NB4 (cell line): ENCODE measurements around the gene TLE5.
A peak's percentile ranks its signal among the peaks of the same experiment; 100 is the strongest.

Source experiments
- DNase-seq: peaks from one replicate; pipeline ENCODE4 v3.0.0; 2010; ENCODE audit warnings: low read depth
- H3K4me3 ChIP-seq: one replicate; pipeline ENCODE4 v1.5.1; 2011; ENCODE audit warnings: mild to moderate bottlenecking, low read depth, low read length, moderate library complexity
- CTCF ChIP-seq: IDR thresholded peaks from one replicate; pipeline ENCODE4 v1.5.1; 2012; ENCODE audit warnings: low read depth, low read length
- MAX ChIP-seq: IDR thresholded peaks from 2 replicates; pipeline ENCODE4 v1.6.1; 2011; ENCODE audit warnings: low read depth, low read length
- MYC ChIP-seq: IDR thresholded peaks from 2 replicates; pipeline ENCODE4 v1.6.1; 2011; ENCODE audit warnings: low read depth, low read length
- POLR2A ChIP-seq: IDR thresholded peaks from 2 replicates; pipeline ENCODE4 v1.6.1; 2011; ENCODE audit warnings: mild to moderate bottlenecking; ENCODE audit not compliant: insufficient read length; ENCODE audit errors: extremely low read depth

Gene TLE5

GRCh38 chr19:3075605-3076431 lies 13.5 kb upstream of the TLE5 start:
- peak; percentile 48; the same call in 1 of the 2 replicates for TF ChIP-seq MYC
- TF ChIP-seq CTCF: peak; percentile 61
- TF ChIP-seq MAX: peak; percentile 69
- no peak for TF ChIP-seq POLR2A
- no peak overlapping the region for H3K4me3 ChIP-seq
- DNase-seq: peak; percentile 45

- H3K4me3 ChIP-seq: no peak overlapping the region
- no peak for TF ChIP-seq CTCF
- no peak for TF ChIP-seq MYC
- no peak for TF ChIP-seq MAX
- TF ChIP-seq POLR2A: no peak
- no peak for DNase-seq
Measured at GRCh38 chr19:3073931-3074595, 11.8 kb upstream of the TLE5 start.

GRCh38 chr19:3073159-3073563 lies 10.9 kb upstream of the TLE5 start:
- peak; percentile 35 for DNase-seq
- TF ChIP-seq MYC: no peak
- TF ChIP-seq CTCF: no peak
- TF ChIP-seq POLR2A: no peak
- no peak for TF ChIP-seq MAX
- no peak overlapping the region for H3K4me3 ChIP-seq

- TF ChIP-seq MAX: no peak
- TF ChIP-seq POLR2A: no peak
- no peak for TF ChIP-seq CTCF
- no peak for TF ChIP-seq MYC
- no peak overlapping the region for H3K4me3 ChIP-seq
- DNase-seq: no peak
Measured at GRCh38 chr19:3071768-3072167, 9.5 kb upstream of the TLE5 start.

GRCh38 chr19:3068071-3068470 lies 5.8 kb upstream of the TLE5 start:
- no peak overlapping the region for H3K4me3 ChIP-seq
- TF ChIP-seq CTCF (no peak), POLR2A (no peak), MYC (no peak), MAX (no peak)
- DNase-seq: no peak
